Mammary epithelial cell (primary cell): ENCODE results near the gene FHIT.

Experiments
- CTCF ChIP-seq, 2 donors: IDR thresholded peaks in 1 of 2; conservative IDR thresholded peaks in 1 of 2; 2 replicates each; pipeline ENCODE4 v1.5.1; 2011 to 2012; ENCODE audit warnings: inconsistent platforms in 2 of 2, low read length in 2 of 2, mild to moderate bottlenecking in 2 of 2, control low read depth in 1 of 2, low read depth in 1 of 2; ENCODE audit not compliant: insufficient read depth in 1 of 2; ENCODE audit errors: extremely low read depth in 1 of 2
- EZH2 ChIP-seq: IDR thresholded peaks from 2 replicates; pipeline ENCODE4 v1.6.1; 2012; ENCODE audit warnings: low read length, inconsistent platforms, borderline replicate concordance

- TF ChIP-seq CTCF (conservative IDR thresholded peaks at IDR 0.05 in 1 of 2, IDR thresholded peaks at IDR 0.05 in 1 of 2; ENCODE audit: extremely low read depth in 1 of 2, insufficient read depth in 1 of 2, low read depth in 1 of 2, low read length in 2 of 2) (no peak), EZH2 (no peak)
Observed at GRCh38 chr3:59737241-59737640, 1514.0 kb downstream of the FHIT start.
